Peyer's patch (tissue), 4 donors: ENCODE data around the gene DFFA. TPM values are rescaled to one million over a fixed set of nuclear protein-coding genes. Genes with fewer than 3 reads are reported as not detected.
"Not testable (repeated sequence)": the region's sequence is repeated elsewhere in the genome, so short reads cannot be mapped to it uniquely, and the experiment has no call there.

Source experiments
- DNase-seq, 3 donors: peaks; one replicate each; pipeline ENCODE4 v3.0.0-alpha.2; 2017 to 2019
- H3K27ac ChIP-seq, 4 donors: fragments of 200-600 bp; sonication (generic); one replicate each; pipeline ENCODE4 v1.5.1; 2016 to 2019
- H3K27me3 ChIP-seq, 2 donors: fragments of 200-600 bp; sonication (generic); one replicate each; pipeline ENCODE4 v1.5.1; 2019
- H3K36me3 ChIP-seq, 3 donors: fragments of 200-600 bp; sonication (generic); one replicate each; pipeline ENCODE4 v1.5.1; 2016 to 2019
- H3K4me1 ChIP-seq, 4 donors: fragments of 200-600 bp; sonication (generic); one replicate each; pipeline ENCODE4 v1.5.1; 2016 to 2019
- H3K4me3 ChIP-seq, 4 donors: fragments of 200-600 bp; sonication (generic); 1 replicate in 3 of 4; 2 replicates in 1 of 4; pipeline ENCODE4 v1.5.1; 2016 to 2019; ENCODE audit warnings: mild to moderate bottlenecking in 1 of 4
- H3K9me3 ChIP-seq, 4 donors: fragments of 200-600 bp; sonication (generic); one replicate each; pipeline ENCODE4 v1.5.1; 2016 to 2019; ENCODE audit warnings: mild to moderate bottlenecking in 1 of 4
- POLR2A ChIP-seq, 2 donors: fragments of 450-650 bp; IDR thresholded peaks; one replicate each; pipeline ENCODE4 v1.5.1; 2017; ENCODE audit warnings: antibody characterized with exemption in 2 of 2, mild to moderate bottlenecking in 2 of 2, moderate library complexity in 2 of 2
- total RNA-seq, 4 donors: library from RNA; depleted of rRNA; stranded (reverse); fragments of >200 nt; gene quantifications; one replicate each; pipeline ENCODE4 v1.1.0, GENCODE V29; 2016
- TF ChIP-seq, protein P1 (sequence below), 6 experiments: fragments of 450-650 bp in 4 of 6; fragments of 200-600 bp in 2 of 6; sonication (generic) in 1 of 6; IDR thresholded peaks; one replicate each; pipeline ENCODE4 v1.5.1; 2017 to 2019; ENCODE audit warnings: antibody characterized with exemption in 6 of 6, mild to moderate bottlenecking in 3 of 6, moderate library complexity in 1 of 6

The DFFA gene
- total RNA-seq, 4 donors from 2014 or later: 13.1 to 25.0 (median 21.9) TPM

DNA sequence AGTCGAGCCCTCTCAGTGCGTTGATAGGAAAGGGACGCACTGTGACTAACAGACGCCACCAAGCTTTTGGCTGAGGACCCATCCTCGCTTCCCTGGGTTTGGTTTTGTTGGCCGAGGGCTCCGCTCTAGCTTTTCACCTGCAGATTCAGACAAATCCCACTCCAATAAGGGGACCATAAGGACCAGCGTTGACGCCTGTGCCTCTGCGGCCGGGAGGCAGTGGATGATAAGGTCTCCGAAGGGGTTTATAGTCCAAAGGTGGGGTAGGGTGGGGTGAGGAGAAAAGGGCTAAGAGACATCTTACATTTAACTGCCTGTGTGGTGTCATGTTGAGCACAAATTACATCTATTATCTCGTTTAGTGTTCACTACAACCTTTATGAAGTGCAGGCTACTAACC, 3.2 kb upstream of the DFFA start:
- peaks cover 0 to 24% (median 10%) of the 10 kb centered on the region in 4 donors for H3K4me1 ChIP-seq
- no peaks in the 10 kb centered on the region for H3K36me3 ChIP-seq
- peak; percentile 51 to 55 for TF ChIP-seq POLR2A (IDR thresholded peaks at IDR 0.05)
- TF ChIP-seq, protein P1, sequence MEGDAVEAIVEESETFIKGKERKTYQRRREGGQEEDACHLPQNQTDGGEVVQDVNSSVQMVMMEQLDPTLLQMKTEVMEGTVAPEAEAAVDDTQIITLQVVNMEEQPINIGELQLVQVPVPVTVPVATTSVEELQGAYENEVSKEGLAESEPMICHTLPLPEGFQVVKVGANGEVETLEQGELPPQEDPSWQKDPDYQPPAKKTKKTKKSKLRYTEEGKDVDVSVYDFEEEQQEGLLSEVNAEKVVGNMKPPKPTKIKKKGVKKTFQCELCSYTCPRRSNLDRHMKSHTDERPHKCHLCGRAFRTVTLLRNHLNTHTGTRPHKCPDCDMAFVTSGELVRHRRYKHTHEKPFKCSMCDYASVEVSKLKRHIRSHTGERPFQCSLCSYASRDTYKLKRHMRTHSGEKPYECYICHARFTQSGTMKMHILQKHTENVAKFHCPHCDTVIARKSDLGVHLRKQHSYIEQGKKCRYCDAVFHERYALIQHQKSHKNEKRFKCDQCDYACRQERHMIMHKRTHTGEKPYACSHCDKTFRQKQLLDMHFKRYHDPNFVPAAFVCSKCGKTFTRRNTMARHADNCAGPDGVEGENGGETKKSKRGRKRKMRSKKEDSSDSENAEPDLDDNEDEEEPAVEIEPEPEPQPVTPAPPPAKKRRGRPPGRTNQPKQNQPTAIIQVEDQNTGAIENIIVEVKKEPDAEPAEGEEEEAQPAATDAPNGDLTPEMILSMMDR (IDR thresholded peaks at IDR 0.05): no peak
- H3K4me3 ChIP-seq: peak overlapping the region; percentile 71 to 99 (median 89)
- peak in 2 of 3 donors; percentile 55 to 61 for DNase-seq
- H3K27me3 ChIP-seq: no peaks in the 10 kb centered on the region
- no peaks in the 10 kb centered on the region for H3K9me3 ChIP-seq
- peak overlapping the region; percentile 86 to 90 (median 88) for H3K27ac ChIP-seq

- H3K36me3 ChIP-seq: no peaks in the 10 kb centered on the region
- no peaks in the 10 kb centered on the region for H3K27me3 ChIP-seq
- peak; percentile 85 to 94 (median 92) for DNase-seq
- peak; percentile 36 to 67 for TF ChIP-seq POLR2A (IDR thresholded peaks at IDR 0.05)
- TF ChIP-seq, protein P1 (IDR thresholded peaks at IDR 0.05): no peak
- peaks cover 0 to 24% (median 10%) of the 10 kb centered on the region in 4 donors for H3K4me1 ChIP-seq
- H3K4me3 ChIP-seq: peak within 1 kb of the TSS; percentile 71 to 99 (median 89)
- H3K9me3 ChIP-seq: no peaks in the 10 kb centered on the region
- H3K27ac ChIP-seq: peak within 1 kb of the TSS; percentile 86 to 90 (median 88)
Observed at GRCh38 chr1:10474613-10475507, 2.5 kb upstream of the DFFA start, which contains the start of gene PEX14. Gene PEX14, plus strand, starts transcription at chr1:10474950. Its CDS starts 17 bp downstream, at chr1:10474967.

DNA sequence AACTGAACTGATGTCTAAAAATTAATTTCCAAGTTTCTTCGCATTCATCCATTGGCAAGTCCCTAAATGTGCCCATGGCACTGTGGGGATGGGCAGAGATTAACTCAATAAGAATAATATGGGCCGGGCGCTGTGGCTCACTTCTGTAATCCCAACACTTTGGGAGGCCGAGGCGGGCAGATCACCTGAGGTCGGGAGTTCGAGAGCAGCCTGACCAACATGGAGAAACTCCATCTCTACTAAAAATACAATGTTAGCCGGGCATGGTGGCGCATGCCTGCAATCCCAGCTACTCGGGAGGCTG, 1.9 kb upstream of the DFFA start:
- peaks cover 0 to 24% (median 10%) of the 10 kb centered on the region in 4 donors for H3K4me1 ChIP-seq

GRCh38 chr1:10473145-10473765, 926 bp upstream of the DFFA start:
- Histone ChIP-seq H3K27ac (peak overlapping the region in 2 of 4 donors; percentile 54 to 82), H3K9me3 (no peaks in the 10 kb centered on the region)

More for the DNA sequence above, 1.9 kb upstream of the DFFA start:
- H3K27me3 ChIP-seq, DNase-seq, H3K36me3 ChIP-seq, H3K9me3 ChIP-seq: not testable (repeated sequence)
- peak overlapping the region; percentile 71 to 99 (median 89) for H3K4me3 ChIP-seq
- H3K27ac ChIP-seq: peak overlapping the region; percentile 86 to 90 (median 88)

DNA sequence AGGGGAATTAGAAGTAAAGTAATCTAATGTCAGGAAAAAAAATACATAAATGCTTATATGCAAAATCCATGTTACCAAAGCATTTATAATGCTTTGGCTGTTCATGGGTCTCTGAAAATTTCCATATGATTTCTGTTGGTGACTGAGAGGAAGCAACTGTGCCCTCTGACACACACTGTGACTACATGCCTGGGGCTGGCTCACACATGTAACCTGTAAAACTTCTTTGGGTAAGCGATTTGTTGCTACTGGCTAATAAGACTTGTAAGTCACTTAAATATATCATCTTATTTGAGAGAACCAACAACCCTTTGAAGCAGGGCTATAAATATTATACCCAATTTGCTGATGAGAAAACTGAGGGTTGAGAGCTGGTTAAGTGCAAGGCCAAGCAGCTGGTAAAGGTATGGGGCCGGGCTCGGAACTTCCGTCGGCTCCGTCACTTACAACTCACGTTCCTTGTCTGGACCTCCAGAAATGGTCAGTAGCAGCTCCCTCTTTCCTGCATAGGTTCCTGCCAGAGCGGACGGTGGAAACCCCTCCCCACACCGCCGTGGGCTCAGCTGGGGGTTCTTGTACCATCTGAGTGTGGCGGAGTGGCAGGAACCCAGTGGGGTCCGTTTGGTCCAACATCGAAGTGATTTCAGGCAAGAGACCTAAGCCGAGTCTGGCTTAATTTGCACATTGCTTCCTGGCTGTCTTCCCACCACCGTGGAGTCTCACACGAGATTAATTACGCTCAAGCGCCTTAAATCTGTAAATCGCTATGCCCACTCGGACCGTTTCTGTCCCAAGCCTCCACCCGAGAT, 714 bp downstream of the DFFA start:
- peaks cover 0 to 20% (median 10%) of the 10 kb centered on the region in 4 donors for H3K4me1 ChIP-seq
- peaks cover 0 to 24% (median 0%) of the 10 kb centered on the region in 3 donors for H3K36me3 ChIP-seq
- H3K27ac ChIP-seq: peak overlapping the region; percentile 54 to 82 (median 72)
- no peaks in the 10 kb centered on the region for H3K9me3 ChIP-seq
- TF ChIP-seq, protein P1 (IDR thresholded peaks at IDR 0.05): no peak
- no peak for TF ChIP-seq POLR2A (IDR thresholded peaks at IDR 0.05)
- H3K27me3 ChIP-seq: no peaks in the 10 kb centered on the region
- peak overlapping the region; percentile 64 to 95 (median 74) for H3K4me3 ChIP-seq
- no peak for DNase-seq

More at GRCh38 chr1:10473145-10473765, 926 bp upstream of the DFFA start:
- TF ChIP-seq, protein P1 (IDR thresholded peaks at IDR 0.05): no peak
- no peak for TF ChIP-seq POLR2A (IDR thresholded peaks at IDR 0.05)
- Histone ChIP-seq H3K27me3 (no peaks in the 10 kb centered on the region), H3K4me1 (peaks cover 0 to 24% (median 10%) of the 10 kb centered on the region in 4 donors), H3K4me3 (no peak overlapping the region), H3K36me3 (peaks cover 0 to 10% (median 0%) of the 10 kb centered on the region in 3 donors)
- DNase-seq: no peak
